ENCODE data around the gene AAMP.

The AAMP gene

DNA sequence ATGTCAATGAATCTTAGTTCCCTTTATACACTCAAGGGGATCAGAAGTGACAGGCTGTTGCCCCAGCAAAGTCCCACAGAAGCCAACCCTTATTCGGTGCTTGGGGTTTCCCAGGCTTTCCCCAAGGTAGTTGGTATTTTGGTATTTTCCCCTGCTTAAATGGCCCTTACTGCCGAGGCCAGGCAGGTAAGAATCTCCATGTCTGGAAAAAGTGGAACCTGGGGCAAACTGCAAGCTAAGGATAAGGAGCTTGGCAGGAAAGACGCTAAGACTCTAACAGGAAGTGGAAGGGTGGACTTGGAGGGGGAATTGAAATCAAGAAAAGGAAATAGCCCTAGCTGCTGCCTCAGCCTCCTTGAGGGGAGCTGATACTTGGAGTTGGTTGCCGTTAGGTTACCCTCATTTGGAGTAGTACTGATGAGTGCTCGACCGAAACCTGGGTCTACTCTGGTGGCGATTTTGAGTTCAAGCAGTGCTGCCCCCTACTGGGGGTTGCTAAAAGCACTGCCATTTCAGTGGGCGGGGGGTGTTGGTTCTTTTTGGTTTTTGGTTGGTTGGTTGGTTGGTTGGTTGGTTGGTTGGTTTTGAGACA lies 12.5 kb downstream of the AAMP start:
- DNase-seq = no peak

DNA sequence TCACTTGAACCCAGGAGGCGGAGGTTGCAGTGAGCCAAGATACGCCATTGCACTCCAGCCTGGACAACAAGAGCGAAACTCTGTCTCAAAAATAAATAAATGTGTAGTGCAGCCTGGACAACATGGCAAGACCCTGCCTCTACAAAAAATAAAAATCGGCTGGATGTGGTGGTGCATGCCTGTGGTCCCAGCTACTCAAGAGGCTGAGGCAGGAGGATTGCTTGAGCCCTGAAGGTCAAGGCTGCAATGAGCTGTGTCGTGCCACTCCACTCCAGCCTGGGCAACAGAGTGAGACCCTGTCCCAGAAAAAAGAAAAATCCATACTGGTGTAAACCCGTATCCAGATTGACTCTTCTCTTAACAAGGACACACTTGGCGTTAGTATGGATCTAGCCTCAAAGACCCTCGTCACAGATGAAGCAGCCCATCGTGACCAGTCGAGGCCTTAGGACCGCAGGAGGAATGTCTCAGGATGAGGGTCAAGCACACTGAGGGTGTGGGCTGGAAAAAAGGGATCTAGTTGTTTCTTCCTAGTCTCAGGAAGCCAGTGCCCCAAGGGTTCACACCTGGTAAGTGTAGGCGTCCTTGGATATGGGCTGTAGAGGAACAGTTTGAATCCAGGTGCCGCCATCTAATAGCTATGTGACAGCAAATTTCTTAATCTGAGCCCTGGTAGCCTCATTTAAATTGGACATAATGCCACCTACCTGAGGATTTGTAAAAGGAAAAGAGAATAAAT lies 13.2 kb downstream of the AAMP start:
- DNase-seq = no peak

DNA sequence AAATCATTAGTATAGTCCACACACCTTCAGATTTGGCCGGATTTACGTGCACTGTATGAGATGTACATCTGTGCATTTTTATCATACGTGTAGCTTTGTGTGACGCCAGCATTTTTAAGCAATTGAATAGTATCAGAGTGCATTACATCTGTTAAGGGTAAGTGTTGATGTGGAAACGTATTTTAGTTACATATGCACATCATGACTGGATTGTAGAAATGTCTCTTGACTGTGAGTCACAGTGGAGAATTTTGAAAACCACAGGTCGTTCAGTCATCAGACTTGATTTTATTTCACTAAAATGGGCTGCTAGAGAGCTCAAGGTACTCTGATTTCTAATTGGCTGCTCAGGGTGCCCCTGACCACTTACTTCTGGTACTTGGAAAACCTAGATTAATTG lies 14.5 kb downstream of the AAMP start:
- no peak for DNase-seq

DNA sequence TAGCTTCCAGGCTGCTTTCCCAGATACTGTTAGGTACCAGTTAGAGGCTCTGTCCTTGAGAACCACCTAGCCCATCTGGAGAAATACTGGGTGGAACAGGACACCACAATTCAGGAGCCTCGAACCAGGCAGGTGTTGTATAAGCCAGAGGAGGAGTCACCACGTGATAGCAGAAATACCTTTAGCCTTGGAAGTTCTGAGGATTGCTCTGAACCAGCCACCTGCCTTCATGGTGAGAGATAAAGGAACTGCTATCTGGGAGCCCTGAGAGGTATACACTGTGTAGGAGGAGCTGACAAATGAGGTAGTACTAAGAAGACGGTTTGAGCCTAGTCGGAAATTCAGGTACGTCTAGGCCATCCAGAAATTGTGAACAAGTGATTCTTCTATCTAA lies 16.7 kb downstream of the AAMP start:
- no peak for DNase-seq

DNA sequence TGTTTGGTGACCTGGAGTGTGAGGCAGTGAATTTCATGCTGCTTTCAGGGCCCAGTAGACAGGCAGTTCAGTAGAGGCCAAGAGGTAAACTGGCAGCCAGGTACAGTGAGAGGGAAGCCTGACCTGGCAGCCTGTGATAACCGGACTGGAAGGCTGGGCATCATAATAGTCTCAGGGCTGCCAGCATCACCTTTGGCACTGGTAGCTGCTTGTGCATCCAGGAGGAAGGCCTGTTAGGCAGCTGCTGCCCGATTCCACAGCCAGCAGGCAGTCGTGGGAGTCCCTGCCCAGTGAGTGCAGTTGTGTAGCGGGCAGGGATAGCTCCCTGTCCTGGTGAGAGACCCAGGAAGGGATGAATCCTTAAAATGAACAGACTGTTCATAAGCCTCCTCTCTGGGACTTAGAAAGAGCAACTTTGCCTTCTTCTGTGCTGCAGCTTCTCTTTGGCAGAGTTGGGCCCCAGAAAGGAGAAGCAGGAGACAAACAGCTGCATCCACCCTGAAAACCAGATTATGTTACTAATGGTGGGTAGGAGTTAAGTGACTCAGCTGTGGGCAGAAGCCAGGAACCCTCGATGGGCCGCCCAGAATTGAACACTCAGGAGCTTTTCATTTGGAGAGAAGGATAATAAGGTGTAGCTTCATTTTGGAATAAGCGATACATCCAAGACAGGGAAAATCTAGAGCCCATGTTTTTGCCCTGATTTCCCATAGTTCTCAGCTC lies 17.3 kb downstream of the AAMP start:
- DNase-seq = no peak

DNA sequence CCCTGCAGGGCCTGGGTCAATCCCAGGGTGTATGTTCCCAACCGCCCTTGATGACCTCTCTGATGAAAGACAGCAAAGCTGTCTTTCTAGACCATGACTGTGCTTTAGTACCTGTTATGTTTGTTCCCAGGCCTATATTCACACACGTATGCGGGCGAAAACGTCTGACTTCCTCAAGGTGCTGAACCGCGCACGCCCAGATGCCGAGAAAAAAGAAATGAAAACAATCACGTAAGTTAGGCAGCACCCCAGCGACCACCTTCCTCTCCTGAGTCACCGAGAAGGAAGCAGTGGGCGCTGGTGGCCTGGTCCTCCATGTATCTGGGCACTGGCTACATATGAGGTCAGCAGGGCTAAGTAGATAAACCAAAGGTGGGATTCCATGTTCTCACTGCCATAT lies 20.2 kb downstream of the AAMP start:
- DNase-seq = no peak

DNA sequence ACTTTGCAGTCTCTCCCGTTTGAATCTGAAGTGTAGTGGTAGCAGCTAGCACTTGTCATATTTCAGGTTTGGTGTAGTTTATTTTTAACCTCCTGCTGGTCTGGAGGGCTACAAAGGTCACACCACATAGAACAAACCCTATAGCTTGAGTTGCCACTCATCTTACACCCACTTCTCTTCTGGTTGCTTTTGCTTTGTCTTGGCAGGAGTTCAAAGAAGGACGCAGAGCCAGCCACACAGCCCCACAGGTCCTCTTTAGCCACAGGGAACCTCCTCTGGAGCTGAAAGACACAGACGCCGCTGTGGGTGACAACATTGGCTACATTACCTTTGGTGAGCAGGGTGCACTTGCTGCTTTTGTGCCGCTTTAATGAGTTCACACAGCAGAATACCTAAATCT lies 24.7 kb downstream of the AAMP start:
- no peak for DNase-seq

DNA sequence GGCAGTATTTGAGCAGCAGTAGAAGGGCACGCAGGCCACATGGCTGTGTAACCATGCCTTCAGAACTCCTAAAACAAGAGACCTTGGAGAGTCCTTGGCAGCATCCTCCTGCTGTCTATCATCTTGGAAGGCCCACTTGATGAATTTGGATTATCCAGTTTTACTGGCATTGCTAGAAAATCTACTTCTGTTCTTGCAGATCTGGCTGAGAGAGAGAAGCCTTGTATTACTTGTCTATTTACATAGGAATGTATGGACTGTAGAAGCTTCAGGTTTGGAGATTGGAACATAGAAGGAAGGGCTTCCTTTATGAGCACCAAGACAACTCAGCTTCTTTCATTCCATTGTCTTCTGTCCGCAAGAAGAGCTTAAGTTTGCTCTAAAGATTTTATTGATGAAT lies 25.3 kb downstream of the AAMP start:
- no peak for DNase-seq

DNA sequence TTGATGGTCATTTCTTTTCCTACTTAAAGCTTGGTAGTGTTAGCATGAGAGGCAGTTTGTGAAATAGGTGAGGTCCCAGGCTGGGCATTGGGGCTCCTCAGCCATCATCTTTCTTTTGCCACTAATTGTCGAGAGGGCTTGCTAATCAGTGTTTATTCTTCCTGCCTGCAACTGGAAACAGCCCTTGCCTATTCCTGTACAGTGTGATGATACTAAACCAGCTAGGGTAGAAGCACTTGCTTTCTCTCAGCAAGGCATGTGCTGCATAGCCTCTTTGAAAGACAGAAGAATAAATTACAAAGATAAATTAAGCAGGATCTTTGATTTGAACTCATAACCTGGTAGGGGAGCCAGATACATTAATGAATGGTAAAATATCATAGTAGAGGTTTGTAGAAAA lies 25.7 kb downstream of the AAMP start:
- no peak for DNase-seq

DNA sequence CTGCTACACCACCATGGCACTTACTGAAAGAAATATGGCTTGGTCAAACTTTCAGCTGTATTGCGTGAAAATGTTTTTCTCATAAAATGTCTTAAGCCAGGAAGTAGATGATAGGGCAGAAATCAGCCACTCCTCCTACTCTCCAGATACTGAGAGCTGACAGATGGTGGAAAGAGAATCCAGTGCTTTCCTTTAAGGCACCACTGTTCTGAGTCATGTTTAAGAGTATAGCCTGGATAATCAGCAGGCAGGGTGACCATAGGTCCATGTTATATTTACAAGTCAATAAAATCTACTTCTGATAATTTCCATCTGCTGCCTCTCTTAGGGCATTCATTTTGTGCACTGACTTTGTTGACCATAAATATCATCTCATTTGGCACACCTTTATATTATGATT lies 31.1 kb downstream of the AAMP start:
- DNase-seq = no peak

DNA sequence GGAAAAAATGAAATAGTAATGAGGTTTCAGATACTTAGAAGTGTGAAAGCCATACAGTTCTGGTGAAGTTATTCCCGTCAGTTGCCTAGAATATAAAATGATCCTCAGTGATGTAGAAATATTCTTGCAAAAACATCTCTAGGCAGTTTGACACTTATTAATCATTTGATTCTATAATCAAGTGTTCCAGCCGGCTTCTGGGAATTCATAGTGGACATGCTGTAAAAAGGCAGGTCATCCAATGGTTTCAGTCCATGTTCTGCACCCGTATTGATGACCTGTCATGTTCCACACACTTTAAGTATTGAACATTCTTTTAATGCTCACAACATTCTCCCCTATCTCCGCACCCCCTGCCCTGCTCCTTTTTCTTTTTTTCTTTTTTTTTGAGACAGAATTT lies 33.1 kb downstream of the AAMP start:
- no peak for DNase-seq

DNA sequence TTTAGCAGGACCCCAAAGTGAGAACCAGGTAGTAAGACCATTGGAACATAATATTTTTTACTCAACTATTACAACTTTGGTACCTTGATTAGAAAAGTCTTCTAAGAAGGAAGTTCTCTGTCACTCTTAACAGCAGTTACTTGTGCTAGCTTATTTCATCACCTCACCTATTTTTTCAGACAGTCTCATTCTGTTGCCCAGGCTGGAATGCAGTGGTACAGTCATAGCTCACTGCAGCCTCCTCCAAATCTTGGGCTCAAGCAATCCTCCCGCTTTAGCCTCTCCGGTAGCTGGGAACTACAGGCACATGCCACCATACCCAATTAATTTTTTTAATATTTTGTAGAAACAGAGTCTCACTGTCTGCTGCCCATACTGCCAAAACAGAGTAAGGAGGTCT lies 34.9 kb downstream of the AAMP start:
- no peak for DNase-seq

DNA sequence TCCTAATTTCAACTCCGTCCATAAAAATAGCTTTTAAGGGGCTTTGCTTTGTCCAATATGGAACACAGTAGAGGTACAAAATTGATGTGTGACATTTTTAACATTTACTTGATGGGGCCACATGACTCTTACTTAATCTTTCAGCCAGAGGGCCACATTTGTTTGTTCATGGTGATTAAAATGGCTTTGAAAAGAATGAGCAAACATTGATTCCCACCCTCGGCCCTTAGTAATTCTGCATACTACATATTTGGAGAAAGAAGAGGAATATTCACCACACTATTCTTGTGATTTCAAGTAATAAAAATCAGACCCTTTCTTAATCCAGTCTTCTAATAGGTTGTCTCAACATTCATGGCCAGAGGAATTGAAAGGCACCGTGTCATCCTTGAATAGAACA lies 35.4 kb downstream of the AAMP start:
- no peak for DNase-seq

DNA sequence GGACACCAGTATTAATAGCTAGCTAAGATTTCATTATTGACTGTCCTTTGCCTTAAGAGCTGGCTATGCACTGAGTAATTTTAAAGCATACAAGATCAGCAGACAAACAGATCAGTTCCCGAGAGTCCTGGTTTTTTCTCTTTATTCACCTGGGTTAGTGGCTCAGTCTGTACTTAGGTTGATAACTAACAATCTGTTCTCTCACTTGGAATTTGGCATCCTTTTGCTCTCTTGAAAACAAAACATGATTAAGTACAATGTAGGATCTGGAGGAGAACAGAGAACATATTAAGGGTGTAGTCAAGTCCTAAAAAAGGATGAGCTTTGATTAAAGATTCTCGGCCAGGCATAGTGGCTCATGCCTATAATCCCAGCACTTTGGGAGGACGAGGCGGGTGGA lies 36.4 kb downstream of the AAMP start:
- no peak for DNase-seq

DNA sequence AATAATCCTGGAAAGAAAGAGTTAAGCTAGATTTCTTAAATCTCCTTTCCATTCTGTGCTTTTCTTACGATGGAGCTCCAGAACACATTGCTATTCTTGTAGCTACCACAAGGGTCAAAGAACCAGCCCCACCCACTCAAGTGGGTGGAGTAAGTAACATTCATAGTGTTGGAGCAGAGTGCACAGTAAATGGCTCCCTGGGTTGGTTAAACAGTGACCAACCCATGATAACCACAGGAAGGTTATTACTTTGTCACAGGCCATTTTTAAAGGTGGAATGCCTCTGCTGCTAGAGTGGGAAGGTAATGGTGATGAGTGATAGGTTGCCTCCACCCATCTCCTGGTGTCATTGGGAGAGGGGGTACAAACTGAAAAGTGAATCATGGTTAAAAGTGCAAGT lies 39.1 kb downstream of the AAMP start:
- no peak for DNase-seq

DNA sequence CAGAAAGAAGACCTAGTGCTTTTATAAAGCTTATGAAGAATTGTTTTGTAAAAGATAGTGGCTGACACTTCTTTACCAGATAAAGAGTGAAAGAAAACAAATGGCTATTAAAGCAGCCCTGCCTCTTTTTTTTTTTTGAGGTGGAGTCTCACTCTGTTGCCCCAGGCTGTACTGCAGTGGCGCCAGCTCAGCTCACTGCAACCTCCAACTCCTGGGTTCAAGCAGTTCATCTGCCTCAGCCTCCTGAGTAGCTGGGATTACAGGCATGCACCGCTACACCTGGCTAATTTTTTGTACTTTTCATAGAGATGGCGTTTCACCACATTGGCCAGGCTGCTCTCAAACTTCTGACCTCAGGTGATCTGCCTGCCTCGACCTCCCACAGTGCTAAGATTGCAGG lies 40.1 kb downstream of the AAMP start:
- no peak for DNase-seq

DNA sequence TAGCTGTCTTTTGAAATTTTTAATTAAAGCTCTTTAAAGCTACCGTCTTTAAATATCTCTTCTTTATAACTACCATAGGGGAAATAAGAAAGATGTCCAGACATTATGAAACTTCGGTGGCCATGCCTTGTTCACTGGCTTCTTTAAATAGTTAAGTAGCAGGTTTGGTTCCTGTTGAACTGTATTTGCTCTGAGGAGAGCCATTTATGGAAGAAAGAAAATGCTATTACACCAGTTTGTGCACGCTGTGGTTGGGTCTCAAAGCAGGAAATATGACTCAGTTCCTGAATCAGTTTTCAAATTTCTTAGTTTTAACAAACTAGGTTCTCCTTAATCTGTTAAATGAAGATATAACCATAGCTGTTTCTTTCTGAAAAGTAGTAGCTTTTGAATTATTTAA lies 40.7 kb downstream of the AAMP start:
- DNase-seq = no peak

DNA sequence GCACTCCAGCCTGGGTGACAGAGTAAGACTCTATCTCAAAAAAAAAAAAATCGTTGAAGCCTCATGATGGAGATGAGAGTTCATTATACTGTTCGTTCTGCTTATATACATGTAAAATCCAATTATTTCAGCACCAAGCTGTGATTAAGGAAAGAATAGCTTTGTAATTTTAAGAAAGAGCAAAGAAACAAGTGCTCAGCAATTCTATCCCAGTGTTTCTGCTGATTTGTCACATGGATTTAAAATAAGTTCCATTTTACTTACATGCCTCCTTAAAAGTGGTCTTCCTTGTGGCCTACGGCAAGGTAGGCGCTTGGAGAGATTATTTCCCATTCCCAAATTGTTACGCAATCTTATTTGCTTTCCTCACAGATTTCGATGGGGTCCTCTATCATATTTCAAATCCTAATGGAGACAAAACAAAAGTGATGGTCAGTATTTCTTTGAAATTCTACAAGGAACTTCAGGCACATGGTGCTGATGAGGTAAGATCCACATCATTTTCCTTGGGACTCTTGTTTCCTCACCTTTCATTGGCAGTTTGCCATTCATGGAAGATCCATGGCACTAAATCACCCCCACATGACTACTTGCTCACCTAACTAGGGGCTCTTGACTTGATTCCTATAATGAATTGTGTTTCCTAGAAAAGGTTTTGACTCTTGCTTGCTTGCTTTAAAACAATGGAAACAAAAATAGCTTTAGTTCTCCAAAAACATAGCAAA lies 41.4 kb downstream of the AAMP start:
- no peak for DNase-seq

DNA sequence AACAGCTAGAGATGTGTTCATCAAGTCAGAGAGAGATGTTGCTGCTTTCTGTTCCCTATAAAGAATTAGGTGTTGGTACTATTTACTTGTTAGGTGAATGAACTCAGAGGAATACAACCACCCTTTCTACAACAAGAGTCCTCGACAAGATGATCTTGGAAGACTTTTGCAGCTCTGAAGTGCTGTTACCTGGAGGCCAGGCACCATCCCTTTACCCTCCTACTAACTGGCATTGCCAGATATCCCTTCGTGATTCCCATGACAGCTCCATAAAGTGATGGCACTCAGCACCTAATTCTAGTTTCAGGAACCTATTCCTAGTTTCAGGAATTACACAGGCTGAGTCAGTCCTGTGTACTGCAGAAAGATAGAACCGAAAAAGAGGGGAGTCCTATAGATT lies 43.0 kb downstream of the AAMP start:
- no peak for DNase-seq

DNA sequence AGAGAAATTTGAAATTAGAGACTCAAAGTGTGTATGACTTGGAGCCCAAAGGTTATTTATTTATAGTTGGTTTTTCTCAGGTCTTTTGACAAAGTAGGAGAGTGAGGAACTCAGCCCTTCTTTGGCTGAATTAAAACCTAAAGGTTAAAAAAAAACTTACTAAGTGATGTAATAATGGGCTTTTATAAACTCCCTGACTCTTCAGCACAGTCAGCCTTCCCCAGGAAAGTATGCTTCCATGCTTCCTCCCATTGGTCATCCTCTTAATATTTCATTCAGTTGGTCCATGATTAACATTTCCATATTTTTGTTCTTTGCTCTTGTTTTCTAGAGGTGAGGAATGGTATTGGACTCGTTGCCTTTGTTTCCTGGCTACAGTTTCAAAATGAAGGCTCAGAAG lies 45.8 kb downstream of the AAMP start:
- DNase-seq = no peak

DNA sequence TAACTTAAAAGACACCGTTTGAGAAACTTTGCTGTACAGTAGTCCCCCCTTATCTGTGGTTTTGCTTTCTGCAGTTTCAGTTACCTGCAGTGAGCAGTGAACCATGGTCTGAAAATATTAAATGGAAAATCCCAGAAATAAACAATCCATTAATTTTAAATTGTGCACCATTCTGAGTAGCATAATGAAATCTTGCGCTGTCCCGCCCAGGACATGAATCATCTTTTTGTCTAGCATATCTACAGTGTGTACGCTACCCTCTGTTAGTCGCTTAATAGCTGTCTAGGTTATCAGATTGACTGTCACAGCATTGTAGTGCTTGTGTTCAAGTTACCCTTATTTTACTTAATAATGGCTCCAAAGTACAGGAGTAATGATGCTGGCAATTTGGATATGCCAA lies 46.9 kb downstream of the AAMP start:
- no peak for DNase-seq

DNA sequence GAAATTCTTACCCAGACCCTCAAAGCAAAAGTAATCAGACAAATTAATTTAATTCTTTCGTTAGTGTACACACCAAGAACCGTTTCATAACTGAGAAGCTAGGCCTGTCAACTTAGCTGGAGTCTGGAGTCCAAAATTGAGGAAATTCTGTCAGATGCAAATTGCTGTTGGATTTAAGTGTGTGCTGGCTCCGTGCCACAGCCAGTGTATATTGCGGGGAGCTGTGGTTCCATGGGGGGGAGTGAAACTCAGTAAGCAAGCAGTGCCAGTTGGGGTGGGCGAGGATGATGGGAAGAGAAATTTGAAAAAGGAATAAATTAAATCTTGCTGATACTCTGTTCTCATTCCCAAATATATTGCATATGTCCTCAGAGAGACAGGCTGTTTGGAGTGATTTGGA lies 48.9 kb downstream of the AAMP start:
- DNase-seq = peak in 1 of 2 experiments; percentile 12

DNA sequence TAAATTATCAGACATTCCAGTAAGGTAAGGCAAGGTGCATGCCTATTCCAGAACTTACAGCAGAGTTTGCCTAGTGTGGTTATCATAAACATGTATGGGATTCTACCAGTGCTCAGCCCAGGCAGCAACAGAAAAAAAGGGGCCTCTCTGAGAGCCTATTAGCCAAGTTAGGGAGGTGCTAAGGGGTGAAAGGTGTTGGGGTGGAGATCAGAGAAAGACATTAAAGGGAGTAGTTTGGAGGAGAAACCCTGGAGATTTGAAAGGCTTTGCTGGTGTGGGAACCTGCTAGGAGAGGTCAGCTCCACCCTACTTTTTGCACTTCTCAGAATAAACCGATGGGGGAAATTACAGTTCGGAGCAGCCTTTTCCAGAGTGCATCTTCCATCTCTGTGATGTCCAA lies 50.0 kb downstream of the AAMP start:
- DNase-seq = no peak
